GM23248 (cell line): ENCODE results near the gene RNF26.

Experiments used
- EZH2 ChIP-seq: fragments of 200-600 bp; sonication (generic); IDR thresholded peaks from 2 replicates; pipeline ENCODE4 v1.6.1; 2018; ENCODE audit warnings: antibody characterized with exemption, mild to moderate bottlenecking; ENCODE audit not compliant: insufficient read depth, poor library complexity, severe bottlenecking
- EZH2phosphoT487 ChIP-seq: fragments of 200-600 bp; sonication (generic); IDR thresholded peaks from 2 replicates; pipeline ENCODE4 v1.6.1; 2018; ENCODE audit warnings: antibody characterized with exemption, moderate library complexity, mild to moderate bottlenecking, low read depth; ENCODE audit not compliant: insufficient read depth

DNA sequence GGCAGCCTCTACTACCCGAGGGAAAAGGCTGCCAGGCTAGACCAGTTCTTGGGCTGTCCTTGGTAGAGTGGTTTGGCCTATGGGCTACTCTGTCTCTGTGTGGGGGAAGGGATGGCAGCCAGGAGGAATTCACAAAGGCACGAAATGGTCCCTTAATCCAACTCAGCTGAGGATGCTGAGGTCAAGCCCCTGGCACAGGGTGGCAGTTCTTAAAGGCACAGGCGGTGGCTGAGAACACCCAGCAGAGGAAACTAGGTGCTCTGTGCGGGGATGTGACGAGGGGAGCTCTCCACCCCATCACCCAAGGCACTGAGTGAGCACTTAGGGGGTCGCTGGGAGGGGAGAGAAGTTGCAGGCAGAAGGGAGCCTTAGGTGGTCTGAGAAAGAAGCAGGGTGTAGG lies 12.3 kb downstream of the RNF26 start, which contains the start of gene MFRP:
- TF ChIP-seq EZH2phosphoT487 (no peak), EZH2 (no peak)
